B cell (primary cell): Measurements from ENCODE around the gene RAD23B. TPM values are rescaled to one million over a fixed set of nuclear protein-coding genes. Genes with fewer than 3 reads are reported as not detected.
A peak's percentile ranks its signal among the peaks of the same experiment; 100 is the strongest.
"Not testable (repeated sequence)": the region's sequence is repeated elsewhere in the genome, so short reads cannot be mapped to it uniquely, and the experiment has no call there.

ENCODE experiments used
- ATAC-seq: fragments of 200-7000 bp; cut with Tn5 transposase; one replicate; pipeline ENCODE4 v1.10.0; 2021; ENCODE audit warnings: low read depth, mild to moderate bottlenecking, moderate number of reproducible peaks, moderate library complexity
- CTCF ChIA-PET: fragments of 350-600 bp; sonication (Branson Sonifier 250); formaldehyde crosslinking; loops from one replicate; lab custom pipeline; 2021; ENCODE audit warnings: antibody characterized with exemption, inconsistent platforms; lab: Charles Lee
- POLR2A ChIA-PET: fragments of 350-600 bp; sonication (Branson Sonifier 250); formaldehyde crosslinking; loops from one replicate; lab custom pipeline; 2021; ENCODE audit warnings: antibody characterized with exemption; lab: Charles Lee
- DNase-seq: peaks from one replicate; pipeline ENCODE4 v3.0.0; 2013
- H2AFZ ChIP-seq: 2 replicates; pipeline ENCODE4 v1.6.1; 2012; ENCODE audit warnings: mild to moderate bottlenecking, low read depth, low read length; ENCODE audit not compliant: insufficient read depth, poor library complexity, severe bottlenecking
- H3K27ac ChIP-seq, 2 donors: 1 replicate in 1 of 2; 2 replicates in 1 of 2; pipeline ENCODE4 v1.5.1; 2012 to 2013; ENCODE audit warnings: low read length in 2 of 2, mild to moderate bottlenecking in 2 of 2, moderate library complexity in 1 of 2
- H3K27me3 ChIP-seq, 4 experiments: fragments of 200-600 bp in 1 of 4; sonication (generic) in 1 of 4; replicated peaks in 1 of 4; 1 replicate in 2 of 4; 2 replicates in 2 of 4; pipeline versions ENCODE4 v1.6.1 to v1.7.0; 2013 to 2016; ENCODE audit warnings: low read length in 3 of 4, mild to moderate bottlenecking in 2 of 4, mixed read lengths in 1 of 4, moderate library complexity in 1 of 4; ENCODE audit not compliant: insufficient read depth in 4 of 4, control insufficient read depth in 3 of 4; ENCODE audit errors: control extremely low read depth in 1 of 4
- H3K36me3 ChIP-seq, 2 experiments: replicated peaks in 1 of 2; 1 replicate in 1 of 2; 2 replicates in 1 of 2; pipeline versions ENCODE4 v1.6.1 to v1.7.1; 2013; ENCODE audit warnings: low read length in 1 of 2; ENCODE audit not compliant: insufficient read depth in 2 of 2, control insufficient read depth in 1 of 2; ENCODE audit errors: control extremely low read depth in 1 of 2, extremely low read depth in 1 of 2
- H3K4me1 ChIP-seq, 2 donors: fragments of 200-600 bp in 1 of 2; sonication (generic) in 1 of 2; 1 replicate in 1 of 2; 2 replicates in 1 of 2; pipeline versions ENCODE4 v1.5.1 to v1.6.1; 2013 to 2017; ENCODE audit warnings: low read length in 2 of 2; ENCODE audit not compliant: control insufficient read depth in 2 of 2, insufficient read depth in 2 of 2
- H3K4me2 ChIP-seq: replicated peaks from 2 replicates; pipeline ENCODE3; 2012; ENCODE audit warnings: mild to moderate bottlenecking, low read depth, low read length; ENCODE audit not compliant: poor library complexity, severe bottlenecking
- H3K4me3 ChIP-seq, 5 experiments: fragments of 200-600 bp in 1 of 5; sonication (generic) in 1 of 5; 1 replicate in 3 of 5; 2 replicates in 2 of 5; pipeline versions ENCODE4 v1.5.1 to v1.7.0; 2011 to 2016; ENCODE audit warnings: low read length in 4 of 5, mild to moderate bottlenecking in 4 of 5, low read depth in 2 of 5, control low read depth in 1 of 5, moderate library complexity in 1 of 5; ENCODE audit not compliant: insufficient read depth in 1 of 5; ENCODE audit errors: control extremely low read depth in 1 of 5, extremely low read depth in 1 of 5
- H3K79me2 ChIP-seq: fragments of 200-600 bp; sonication (generic); one replicate; pipeline ENCODE4 v1.6.0; 2016; ENCODE audit warnings: low read length; ENCODE audit not compliant: control insufficient read depth, insufficient read depth
- H3K9ac ChIP-seq: fragments of 200-600 bp; sonication (generic); 2 replicates; pipeline ENCODE4 v1.6.1; 2017; ENCODE audit warnings: mild to moderate bottlenecking, low read length, moderate library complexity
- H3K9me3 ChIP-seq, 3 donors: one replicate each; pipeline versions ENCODE4 v1.6.1 to v1.7.1; 2013; ENCODE audit warnings: low read length in 2 of 3; ENCODE audit not compliant: control insufficient read depth in 2 of 3, insufficient read depth in 1 of 3; ENCODE audit errors: control extremely low read depth in 1 of 3
- H4K20me1 ChIP-seq: 2 replicates; pipeline ENCODE4 v1.6.0; 2012; ENCODE audit warnings: mild to moderate bottlenecking, low read length; ENCODE audit not compliant: insufficient read depth, control insufficient read depth, poor library complexity, severe bottlenecking
- H3K27ac Mint-ChIP-seq: one replicate; pipeline ENCODE4 v1.8.0; 2021; ENCODE audit warnings: mixed read lengths
- H3K27me3 Mint-ChIP-seq: one replicate; pipeline ENCODE4 v1.8.0; 2021; ENCODE audit warnings: mixed read lengths
- H3K4me1 Mint-ChIP-seq: one replicate; pipeline ENCODE4 v1.8.0; 2021; ENCODE audit warnings: mixed read lengths
- H3K4me3 Mint-ChIP-seq: one replicate; pipeline ENCODE4 v1.8.0; 2021; ENCODE audit warnings: mixed read lengths
- H3K9me3 Mint-ChIP-seq: one replicate; pipeline ENCODE4 v1.8.0; 2022; ENCODE audit warnings: mixed read lengths; ENCODE audit not compliant: insufficient read depth
- CTCF ChIP-seq: fragments of 200-600 bp; IDR thresholded peaks from one replicate; pipeline ENCODE4 v1.8.0; 2022; ENCODE audit warnings: antibody characterized with exemption, mild to moderate bottlenecking
- EZH2 ChIP-seq: IDR thresholded peaks from 2 replicates; pipeline ENCODE4 v1.6.1; 2012; ENCODE audit warnings: borderline replicate concordance, low read depth, mild to moderate bottlenecking, moderate library complexity, low read length; ENCODE audit not compliant: insufficient read depth, poor library complexity, severe bottlenecking
- WGBS: methylation state at CpG from one replicate; pipeline ENCODE4 v1.1.5; 2013; ENCODE audit warnings: missing lambda C conversion rate; ENCODE audit not compliant: insufficient coverage; 5-methylcytosine and 5-hydroxymethylcytosine counted together
- intact Hi-C: fragments of 100-400 bp; cut with micrococcal nuclease; formaldehyde crosslinking; loops from one replicate; pipeline ENCODE4 v1.10.0; 2022
- polyA plus RNA-seq: library from polyadenylated mRNA; depleted of rRNA; stranded (reverse); fragments of >200 nt; gene quantifications from 2 replicates; pipeline ENCODE4 v1.2.3, GENCODE V29; 2012
- total RNA-seq, 2 donors: library from RNA; stranded (reverse); fragments of 120-200 nt in 1 of 2; gene quantifications; 1 replicate in 1 of 2; 2 replicates in 1 of 2; pipeline versions ENCODE4 v1.2.3 to v1.2.4, GENCODE V29; 2013 to 2022

Gene RAD23B
- total and polyA plus RNA-seq, 2 donors (not counting 1 experiment from before 2014, with no cell fraction given) = 36.8 to 78.2 TPM

GRCh38 chr9:107295995-107296394, 12.9 kb downstream of the RAD23B start:
- Histone ChIP-seq H3K27me3 (no peaks in the 10 kb centered on the region), H3K36me3 (peaks cover under 1 to 2% of the 10 kb centered on the region in 2 experiments), H3K4me3 (no peak overlapping the region), H4K20me1 (peaks cover 98% of the 10 kb centered on the region), H2AFZ (no peak overlapping the region), H3K4me1 (peaks cover 13 to 41% of the 10 kb centered on the region in 2 donors), H3K9me3 (no peaks in the 10 kb centered on the region), H3K4me2 (peak overlapping the region; percentile 10), H3K9ac (no peak overlapping the region), H3K27ac (peak overlapping the region in 1 of 2 donors; percentile 65), H3K79me2 (peaks cover 98% of the 10 kb centered on the region)
- ChIA-PET POLR2A (no interaction called here), CTCF (interaction anchor here (1.2 to 9.5 kb wide), 3 partner anchors 8 to 56 kb away, joined by 3 to 71 read pairs (median 4); no protein-coding TSS in a partner anchor)
- TF ChIP-seq CTCF (no peak), EZH2 (no peak)
- WGBS = no CpG with 5 or more reads among the region's 1 CpG
- Mint-ChIP-seq H3K4me3 (no peak overlapping the region), H3K27ac (peak overlapping the region; percentile 7), H3K4me1 (peaks cover 57% of the 10 kb centered on the region), H3K27me3 (no peaks in the 10 kb centered on the region), H3K9me3 (no peaks in the 10 kb centered on the region)
- ATAC-seq (no peak), DNase-seq (no peak)
- intact Hi-C loops = loop anchor here (1.0 to 5.0 kb wide), 2 partner anchors 10 to 34 kb away; no protein-coding TSS in a partner anchor

GRCh38 chr9:107296592-107296991, 13.5 kb downstream of the RAD23B start:
- H4K20me1 ChIP-seq = peaks cover 99% of the 10 kb centered on the region
- H3K79me2 ChIP-seq = peaks cover 98% of the 10 kb centered on the region
- peaks cover 59% of the 10 kb centered on the region for H3K4me1 Mint-ChIP-seq
- H3K27me3 ChIP-seq, H3K4me3 ChIP-seq, H3K27ac ChIP-seq, ATAC-seq, H2AFZ ChIP-seq, POLR2A ChIA-PET, H3K9me3 Mint-ChIP-seq, H3K4me2 ChIP-seq, H3K36me3 ChIP-seq, DNase-seq, H3K9me3 ChIP-seq, H3K27me3 Mint-ChIP-seq, H3K4me3 Mint-ChIP-seq, H3K9ac ChIP-seq, H3K27ac Mint-ChIP-seq: not testable (repeated sequence)
- CTCF ChIA-PET = interaction anchor here (0.6 to 9.5 kb wide), 3 partner anchors 16 to 56 kb away, joined by 3 to 71 read pairs (median 3); no protein-coding TSS in a partner anchor
- 98% methylated on average over 7 of the region's 8 CpGs for WGBS
- intact Hi-C loops = loop anchor here (5.0 kb wide), 1 partner anchor 34 kb away; no protein-coding TSS in a partner anchor
- H3K4me1 ChIP-seq = peaks cover 13 to 41% of the 10 kb centered on the region in 2 donors
